ENCODE results near the gene ESPNL. TPM values are rescaled to one million over a fixed set of nuclear protein-coding genes. Genes with fewer than 3 reads are reported as not detected.

The ESPNL gene
- total RNA-seq, 1 donor from 2014 or later = 0.24 TPM

- no peaks in the 10 kb centered on the region for H3K9me3 Mint-ChIP-seq
- no peaks in the 10 kb centered on the region for H3K36me3 Mint-ChIP-seq
- TF ChIP-seq CTCF (conservative IDR thresholded peaks at IDR 0.05) = no peak
- H3K27ac Mint-ChIP-seq = no peak overlapping the region
- no peak overlapping the region for H3K4me3 Mint-ChIP-seq
- H3K27me3 Mint-ChIP-seq = no peaks in the 10 kb centered on the region
- DNase-seq (ENCODE audit: extremely low spot score, unreplicated experiment) = no peak
- no peaks in the 10 kb centered on the region for H3K4me1 Mint-ChIP-seq (ENCODE audit: unreplicated experiment)
These were observed 23.3 kb downstream of the ESPNL start for GRCh38 chr2:238123218-238123971.

- no peak for TF ChIP-seq CTCF (conservative IDR thresholded peaks at IDR 0.05)
- no peak for DNase-seq (ENCODE audit: extremely low spot score, unreplicated experiment)
- no peaks in the 10 kb centered on the region for H3K27me3 Mint-ChIP-seq
- no peaks in the 10 kb centered on the region for H3K9me3 Mint-ChIP-seq
- no peak overlapping the region for H3K27ac Mint-ChIP-seq
- H3K36me3 Mint-ChIP-seq = no peaks in the 10 kb centered on the region
- no peak overlapping the region for H3K4me3 Mint-ChIP-seq
- no peaks in the 10 kb centered on the region for H3K4me1 Mint-ChIP-seq (ENCODE audit: unreplicated experiment)
These were observed 23.9 kb downstream of the ESPNL start for GRCh38 chr2:238123991-238124470.

GRCh38 chr2:238124488-238125126 lies 24.5 kb downstream of the ESPNL start:
- no peak for DNase-seq (ENCODE audit: extremely low spot score, unreplicated experiment)
- H3K27me3 Mint-ChIP-seq = no peaks in the 10 kb centered on the region
- H3K36me3 Mint-ChIP-seq = no peaks in the 10 kb centered on the region
- TF ChIP-seq CTCF (conservative IDR thresholded peaks at IDR 0.05) = no peak
- no peaks in the 10 kb centered on the region for H3K4me1 Mint-ChIP-seq (ENCODE audit: unreplicated experiment)
- H3K4me3 Mint-ChIP-seq = no peak overlapping the region
- H3K27ac Mint-ChIP-seq = no peak overlapping the region
- no peaks in the 10 kb centered on the region for H3K9me3 Mint-ChIP-seq

GRCh38 chr2:238125127-238125885 lies 25.2 kb downstream of the ESPNL start:
- H3K9me3 Mint-ChIP-seq = no peaks in the 10 kb centered on the region
- H3K36me3 Mint-ChIP-seq = no peaks in the 10 kb centered on the region

More at GRCh38 chr2:238125127-238125885, 25.2 kb downstream of the ESPNL start:
- Mint-ChIP-seq H3K4me3 (no peak overlapping the region), H3K27me3 (no peaks in the 10 kb centered on the region), H3K4me1 (ENCODE audit: unreplicated experiment) (no peaks in the 10 kb centered on the region), H3K27ac (no peak overlapping the region)
- TF ChIP-seq CTCF (conservative IDR thresholded peaks at IDR 0.05) = no peak
- no peak for DNase-seq (ENCODE audit: extremely low spot score, unreplicated experiment)

Measured in type B pancreatic cell (in vitro differentiated cells).